Measurements from ENCODE around the gene MARK1.

MARK1 gene

DNA sequence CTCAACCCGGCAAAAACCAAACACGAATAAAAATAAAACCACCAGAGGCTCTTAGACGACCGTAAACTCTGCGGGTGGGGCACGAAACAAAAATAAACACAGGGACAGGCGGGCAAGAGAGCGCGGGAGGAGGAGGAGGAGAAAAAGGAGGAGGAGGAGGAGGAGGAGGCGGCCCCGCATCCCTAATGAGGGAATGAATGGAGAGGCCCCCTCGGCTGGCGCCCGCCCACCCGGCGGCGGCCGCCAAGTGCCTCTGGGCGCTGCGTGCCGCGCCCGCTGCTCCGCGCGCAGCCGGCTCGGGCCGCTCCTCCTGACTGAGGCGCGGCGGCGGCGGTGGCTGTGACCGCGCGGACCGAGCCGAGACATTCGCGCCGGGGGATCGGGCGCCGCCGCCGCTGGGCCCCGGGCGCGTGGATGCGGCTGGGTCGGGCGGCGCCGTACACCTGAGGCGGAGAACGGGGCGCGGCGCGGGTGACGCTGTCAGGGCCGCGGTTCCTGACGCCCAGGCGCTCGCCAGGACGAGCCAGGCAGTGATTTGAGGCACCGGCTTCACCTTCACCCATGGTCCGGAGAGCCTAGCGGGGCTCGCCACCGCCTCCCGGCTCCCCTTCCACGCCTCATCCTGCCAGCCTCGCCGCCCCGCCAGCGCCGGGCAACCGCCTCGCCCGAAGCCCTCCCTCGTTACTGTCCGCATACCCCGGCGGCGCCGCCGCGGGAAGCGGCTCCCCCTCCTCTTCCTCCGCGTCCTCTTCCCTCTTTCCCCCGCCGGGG, at the start of gene MARK1:
TSS of gene MARK1 (plus strand) at position 229 of the 771 bp plus-strand sequence. CDS start 687 bp downstream, outside the sequence.
- Mint-ChIP-seq H3K36me3 (ENCODE audit: low read depth) (peaks cover 4% of the 10 kb centered on the region), H3K27me3 (ENCODE audit: low read depth) (peaks cover 61% of the 10 kb centered on the region), H3K27ac (peak within 1 kb of the TSS; percentile 11), H3K9me3 (no peaks in the 10 kb centered on the region), H3K4me1 (ENCODE audit: low read depth) (peaks cover 12% of the 10 kb centered on the region), H3K4me3 (peak within 1 kb of the TSS; percentile 80)
- DNase-seq (ENCODE audit: low spot score) = no peak

DNA sequence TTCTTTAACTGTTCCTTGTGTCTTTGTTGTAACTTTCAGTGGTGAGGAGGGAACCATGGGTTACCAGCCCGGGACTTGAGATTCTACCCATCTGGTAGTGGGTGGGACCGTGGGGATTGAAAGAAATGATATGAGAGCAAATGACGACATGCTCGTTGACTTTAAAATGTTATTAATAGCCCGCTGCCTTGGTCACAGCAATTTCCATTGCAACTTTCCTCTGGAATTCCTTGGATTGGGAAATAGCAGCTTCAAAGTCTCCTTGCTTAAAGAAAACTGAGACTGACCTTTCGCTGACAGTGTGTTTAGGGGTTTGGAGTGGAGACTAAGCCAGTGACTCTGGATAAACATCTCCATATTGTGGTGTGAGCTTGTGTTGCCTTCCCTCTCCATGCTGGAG, 44.2 kb upstream of the MARK1 start:
- no peak overlapping the region for H3K4me3 Mint-ChIP-seq
- no peaks in the 10 kb centered on the region for H3K36me3 Mint-ChIP-seq (ENCODE audit: low read depth)
- no peak for DNase-seq (ENCODE audit: low spot score)
- H3K4me1 Mint-ChIP-seq (ENCODE audit: low read depth) = no peaks in the 10 kb centered on the region
- no peaks in the 10 kb centered on the region for H3K27me3 Mint-ChIP-seq (ENCODE audit: low read depth)
- H3K27ac Mint-ChIP-seq = no peak overlapping the region
- no peaks in the 10 kb centered on the region for H3K9me3 Mint-ChIP-seq

DNA sequence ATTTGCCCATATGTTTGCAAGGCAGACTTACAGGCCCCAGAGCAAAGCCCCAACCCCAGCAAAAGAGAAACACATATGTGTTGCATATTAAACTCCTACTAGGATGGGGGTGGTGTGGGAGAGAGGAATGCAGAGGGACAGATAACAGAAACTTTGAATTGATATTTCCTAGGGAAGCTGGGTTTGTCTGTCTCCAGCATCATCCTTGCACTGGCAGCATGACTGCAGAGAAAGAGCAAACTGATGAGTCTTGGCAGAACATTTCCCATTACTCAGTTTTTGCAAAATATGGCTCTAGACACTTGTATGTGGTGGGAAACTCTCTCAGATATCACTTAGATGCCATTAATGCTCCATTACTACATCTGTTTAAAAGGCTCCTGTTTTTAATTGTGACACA, 43.8 kb upstream of the MARK1 start:
- Mint-ChIP-seq H3K27ac (no peak overlapping the region), H3K9me3 (no peaks in the 10 kb centered on the region), H3K4me1 (ENCODE audit: low read depth) (no peaks in the 10 kb centered on the region)

DNA sequence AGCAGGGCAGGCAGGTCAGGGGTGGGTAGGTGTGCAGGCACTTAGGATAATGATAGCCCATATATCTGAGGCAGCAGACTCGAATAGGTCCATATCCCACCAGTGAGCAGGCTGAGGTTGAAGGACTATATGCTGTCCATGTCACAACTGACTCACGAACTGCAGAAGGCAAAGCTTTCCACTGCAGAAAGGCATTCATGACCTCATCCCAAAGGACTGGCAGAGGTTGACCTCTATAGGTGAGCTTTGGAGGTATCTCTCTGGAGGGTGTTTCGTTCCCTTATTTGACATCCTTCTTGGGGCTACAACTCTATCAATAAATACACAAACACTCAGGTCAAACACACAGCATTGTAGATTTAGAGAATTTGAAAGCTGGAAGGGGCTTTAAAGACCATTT, 42.8 kb upstream of the MARK1 start:
- DNase-seq (ENCODE audit: low spot score) = no peak
- H3K36me3 Mint-ChIP-seq (ENCODE audit: low read depth) = no peaks in the 10 kb centered on the region
- no peak overlapping the region for H3K4me3 Mint-ChIP-seq
- no peaks in the 10 kb centered on the region for H3K9me3 Mint-ChIP-seq
- H3K27me3 Mint-ChIP-seq (ENCODE audit: low read depth) = no peaks in the 10 kb centered on the region
- no peaks in the 10 kb centered on the region for H3K4me1 Mint-ChIP-seq (ENCODE audit: low read depth)
- no peak overlapping the region for H3K27ac Mint-ChIP-seq

More for the DNA sequence above, 43.8 kb upstream of the MARK1 start:
- Mint-ChIP-seq H3K36me3 (ENCODE audit: low read depth) (no peaks in the 10 kb centered on the region), H3K4me3 (no peak overlapping the region), H3K27me3 (ENCODE audit: low read depth) (no peaks in the 10 kb centered on the region)
- no peak for DNase-seq (ENCODE audit: low spot score)

DNA sequence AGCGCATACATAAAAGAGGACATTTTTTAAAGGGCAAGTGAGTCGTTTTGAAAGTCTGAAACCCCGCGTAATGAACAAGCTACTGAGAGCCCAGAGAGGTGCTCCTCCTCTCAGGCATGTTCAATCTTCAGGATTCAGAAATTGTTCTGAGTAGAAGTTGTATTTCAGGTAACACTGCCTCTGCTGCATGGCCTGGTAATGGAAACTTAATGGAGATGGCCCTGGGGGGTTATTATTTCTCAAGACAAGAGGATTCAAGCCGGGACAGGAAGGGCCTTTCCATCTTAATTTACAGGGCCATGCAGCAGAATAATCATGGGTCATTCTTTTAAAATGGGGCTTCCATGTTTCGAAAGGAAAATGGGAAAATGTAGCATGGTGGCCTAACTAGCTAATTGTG, 42.1 kb upstream of the MARK1 start:
- Mint-ChIP-seq H3K27me3 (ENCODE audit: low read depth) (no peaks in the 10 kb centered on the region), H3K36me3 (ENCODE audit: low read depth) (no peaks in the 10 kb centered on the region), H3K4me3 (no peak overlapping the region), H3K27ac (no peak overlapping the region), H3K4me1 (ENCODE audit: low read depth) (no peaks in the 10 kb centered on the region), H3K9me3 (no peaks in the 10 kb centered on the region)
- no peak for DNase-seq (ENCODE audit: low spot score)

DNA sequence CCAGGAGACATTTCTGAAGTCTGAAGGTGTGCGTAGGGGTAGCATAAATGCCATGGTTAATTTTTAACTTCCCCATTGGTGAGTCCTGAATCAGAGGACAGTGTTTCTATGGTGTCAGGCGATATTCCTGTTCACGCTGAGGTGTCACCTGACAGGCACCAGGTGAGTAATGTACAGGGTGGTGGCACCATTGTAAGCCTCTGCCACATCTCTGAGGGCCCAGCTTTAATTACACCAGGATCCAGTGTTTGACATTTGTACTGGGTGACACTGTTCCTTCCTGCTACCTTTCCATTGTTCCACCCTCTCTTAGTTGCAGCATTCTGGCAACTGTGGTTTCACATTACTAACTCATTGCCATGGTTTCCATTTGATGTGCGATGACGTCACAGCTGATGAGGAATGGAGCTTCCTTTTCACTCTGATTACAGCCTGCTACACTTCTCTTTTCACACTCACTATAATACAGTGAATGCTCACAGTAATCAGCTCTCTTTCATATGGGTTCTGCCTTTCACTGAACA, 40.6 kb upstream of the MARK1 start:
- Mint-ChIP-seq H3K9me3 (no peaks in the 10 kb centered on the region), H3K27me3 (ENCODE audit: low read depth) (no peaks in the 10 kb centered on the region), H3K4me1 (ENCODE audit: low read depth) (no peaks in the 10 kb centered on the region), H3K4me3 (no peak overlapping the region), H3K36me3 (ENCODE audit: low read depth) (no peaks in the 10 kb centered on the region), H3K27ac (no peak overlapping the region)
- peak; percentile 43 for DNase-seq (ENCODE audit: low spot score)

DNA sequence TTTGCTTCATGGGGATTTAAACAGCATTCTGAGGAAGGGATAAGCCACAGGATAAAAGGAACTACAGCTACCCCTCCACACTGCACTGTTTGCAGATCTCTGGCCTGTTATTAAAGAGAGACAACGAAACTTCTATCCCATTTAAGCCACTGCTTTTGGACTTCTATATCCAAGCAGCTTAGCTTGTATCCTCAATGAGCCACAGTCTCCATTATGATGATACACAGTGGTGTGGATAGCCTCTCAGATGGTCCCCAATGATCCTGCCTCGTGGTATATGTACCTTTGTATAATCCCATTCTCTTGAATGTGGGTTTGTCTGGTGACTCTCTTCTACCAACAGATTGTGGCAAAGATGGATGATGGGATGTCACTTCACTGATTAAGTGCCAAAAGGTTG, 36.0 kb upstream of the MARK1 start:
- no peak for DNase-seq (ENCODE audit: low spot score)
- H3K9me3 Mint-ChIP-seq = no peaks in the 10 kb centered on the region
- no peak overlapping the region for H3K27ac Mint-ChIP-seq
- H3K4me1 Mint-ChIP-seq (ENCODE audit: low read depth) = no peaks in the 10 kb centered on the region
- H3K4me3 Mint-ChIP-seq = no peak overlapping the region
- no peaks in the 10 kb centered on the region for H3K27me3 Mint-ChIP-seq (ENCODE audit: low read depth)
- no peaks in the 10 kb centered on the region for H3K36me3 Mint-ChIP-seq (ENCODE audit: low read depth)

DNA sequence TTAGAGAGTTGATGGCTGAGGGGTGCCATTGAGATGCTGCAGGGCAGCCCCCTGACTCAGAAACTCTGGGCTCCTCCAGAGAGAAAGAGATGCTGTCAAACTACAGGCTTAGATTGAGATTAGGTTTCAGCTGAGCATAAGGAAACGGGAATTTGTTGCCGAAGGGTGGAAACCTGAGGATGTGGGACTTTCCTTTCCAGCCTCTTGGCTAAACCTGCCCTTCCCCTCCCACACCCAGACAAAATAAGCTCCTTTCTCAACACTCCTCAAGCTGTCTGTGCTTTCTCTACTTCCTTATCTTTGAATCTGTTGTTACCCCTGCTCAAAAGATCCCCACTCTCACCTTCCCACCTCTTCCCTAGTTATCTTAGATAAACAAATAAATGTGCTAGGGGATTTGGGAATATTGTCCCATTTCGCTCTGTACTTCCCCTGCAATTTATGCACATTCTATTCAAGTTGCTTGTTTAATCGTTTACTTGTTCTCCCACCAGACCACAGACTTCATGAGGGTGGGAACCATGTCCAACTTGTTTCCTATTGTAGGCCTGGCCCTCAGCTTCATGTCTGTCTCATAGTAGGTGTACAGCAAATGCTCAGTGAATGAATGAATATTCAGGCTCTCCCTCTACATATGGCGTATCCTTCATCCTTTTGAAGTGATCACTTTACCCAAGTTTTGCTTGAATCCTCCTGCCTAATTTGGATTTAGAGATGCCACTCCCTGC, 30.6 kb upstream of the MARK1 start:
- Mint-ChIP-seq H3K9me3 (no peaks in the 10 kb centered on the region), H3K27ac (no peak overlapping the region), H3K36me3 (ENCODE audit: low read depth) (no peaks in the 10 kb centered on the region), H3K4me3 (no peak overlapping the region), H3K4me1 (ENCODE audit: low read depth) (no peaks in the 10 kb centered on the region), H3K27me3 (ENCODE audit: low read depth) (no peaks in the 10 kb centered on the region)
- no peak for DNase-seq (ENCODE audit: low spot score)

DNA sequence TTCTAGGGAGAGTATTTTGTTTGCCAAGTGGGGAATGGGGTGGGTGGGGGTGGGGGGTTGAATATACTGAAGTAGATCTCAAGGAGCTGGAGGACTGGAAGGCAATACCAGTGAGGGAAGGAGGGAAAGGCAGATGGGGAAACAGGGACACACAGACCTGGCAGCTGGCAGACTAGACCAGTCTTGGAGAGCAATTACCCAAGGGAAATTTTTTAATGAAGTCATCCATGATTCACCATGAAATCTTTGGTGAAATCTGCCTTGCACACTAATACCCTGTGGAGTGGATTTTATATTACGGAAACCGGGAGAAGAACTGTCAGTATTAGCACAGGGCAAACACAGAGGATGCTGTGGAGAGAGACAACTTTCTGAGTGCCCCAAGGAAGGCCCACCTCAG, 29.7 kb upstream of the MARK1 start:
- H3K27me3 Mint-ChIP-seq (ENCODE audit: low read depth) = no peaks in the 10 kb centered on the region
- H3K36me3 Mint-ChIP-seq (ENCODE audit: low read depth) = no peaks in the 10 kb centered on the region
- H3K4me1 Mint-ChIP-seq (ENCODE audit: low read depth) = no peaks in the 10 kb centered on the region
- no peak for DNase-seq (ENCODE audit: low spot score)
- no peaks in the 10 kb centered on the region for H3K9me3 Mint-ChIP-seq
- H3K27ac Mint-ChIP-seq = no peak overlapping the region
- H3K4me3 Mint-ChIP-seq = no peak overlapping the region

DNA sequence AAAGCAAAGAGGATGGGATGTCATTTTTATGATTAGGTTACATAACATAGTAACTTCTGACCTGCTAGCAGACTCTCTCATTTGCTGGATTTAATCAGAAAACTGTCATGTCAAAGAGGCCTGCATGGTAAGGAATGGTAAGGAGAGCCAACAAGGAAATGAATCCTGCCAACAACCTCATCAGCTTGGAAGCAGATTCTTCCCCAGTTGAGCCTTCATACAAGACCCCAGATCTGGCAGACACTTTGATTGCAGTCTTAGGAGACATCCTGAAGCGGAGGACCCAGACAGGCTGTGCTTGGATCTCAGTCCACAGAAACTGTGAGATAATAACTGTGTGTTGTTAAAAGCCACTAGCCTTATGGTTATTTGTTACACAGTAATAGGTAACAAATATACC, 27.6 kb upstream of the MARK1 start:
- Mint-ChIP-seq H3K4me1 (ENCODE audit: low read depth) (no peaks in the 10 kb centered on the region), H3K27ac (no peak overlapping the region), H3K36me3 (ENCODE audit: low read depth) (no peaks in the 10 kb centered on the region), H3K9me3 (no peaks in the 10 kb centered on the region), H3K27me3 (ENCODE audit: low read depth) (no peaks in the 10 kb centered on the region), H3K4me3 (no peak overlapping the region)
- DNase-seq (ENCODE audit: low spot score) = no peak

DNA sequence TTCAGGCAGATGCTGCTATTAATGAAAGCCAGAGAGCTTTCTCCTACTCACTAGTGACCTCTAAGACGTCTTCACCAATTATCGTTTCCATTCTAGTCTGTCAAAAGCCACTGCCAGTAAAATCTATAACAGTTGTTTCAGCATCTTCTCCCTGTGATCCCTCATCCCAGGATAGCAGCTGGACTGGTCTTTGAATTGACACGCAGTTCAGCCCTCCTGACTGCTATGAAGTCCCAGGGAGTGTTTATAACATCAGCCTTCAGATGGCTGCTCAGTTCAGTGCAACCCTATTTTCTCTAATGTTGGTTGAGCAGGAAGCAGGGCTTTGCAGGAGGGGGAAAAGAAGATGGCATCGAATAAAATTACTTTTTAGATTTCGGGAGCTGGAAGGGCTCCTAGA, 23.6 kb upstream of the MARK1 start:
- H3K9me3 Mint-ChIP-seq = no peaks in the 10 kb centered on the region
- H3K27me3 Mint-ChIP-seq (ENCODE audit: low read depth) = no peaks in the 10 kb centered on the region
- H3K27ac Mint-ChIP-seq = no peak overlapping the region
- no peak for DNase-seq (ENCODE audit: low spot score)
- no peaks in the 10 kb centered on the region for H3K36me3 Mint-ChIP-seq (ENCODE audit: low read depth)
- H3K4me1 Mint-ChIP-seq (ENCODE audit: low read depth) = no peaks in the 10 kb centered on the region
- H3K4me3 Mint-ChIP-seq = no peak overlapping the region

DNA sequence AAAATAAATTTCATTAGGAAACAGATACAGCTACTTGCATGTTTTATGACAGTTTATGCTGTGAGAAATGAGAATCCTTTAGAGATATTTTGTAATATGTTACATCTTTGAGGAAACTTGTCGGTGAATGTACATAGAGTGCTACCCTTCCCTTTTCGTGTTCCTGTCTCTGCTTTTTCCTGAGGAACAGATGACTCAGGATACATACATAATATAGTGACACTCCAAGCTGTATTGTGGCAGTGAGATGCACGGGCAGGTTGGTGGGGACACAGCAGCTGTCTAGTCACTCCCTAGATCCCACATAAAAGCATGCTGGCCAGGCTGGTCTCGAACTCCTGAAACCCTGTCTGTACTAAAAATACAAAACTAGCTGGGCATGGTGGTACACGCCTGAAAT, 20.9 kb upstream of the MARK1 start:
- Mint-ChIP-seq H3K4me3 (no peak overlapping the region), H3K9me3 (no peaks in the 10 kb centered on the region), H3K36me3 (ENCODE audit: low read depth) (no peaks in the 10 kb centered on the region), H3K27ac (no peak overlapping the region), H3K4me1 (ENCODE audit: low read depth) (no peaks in the 10 kb centered on the region), H3K27me3 (ENCODE audit: low read depth) (no peaks in the 10 kb centered on the region)
- DNase-seq (ENCODE audit: low spot score) = no peak

DNA sequence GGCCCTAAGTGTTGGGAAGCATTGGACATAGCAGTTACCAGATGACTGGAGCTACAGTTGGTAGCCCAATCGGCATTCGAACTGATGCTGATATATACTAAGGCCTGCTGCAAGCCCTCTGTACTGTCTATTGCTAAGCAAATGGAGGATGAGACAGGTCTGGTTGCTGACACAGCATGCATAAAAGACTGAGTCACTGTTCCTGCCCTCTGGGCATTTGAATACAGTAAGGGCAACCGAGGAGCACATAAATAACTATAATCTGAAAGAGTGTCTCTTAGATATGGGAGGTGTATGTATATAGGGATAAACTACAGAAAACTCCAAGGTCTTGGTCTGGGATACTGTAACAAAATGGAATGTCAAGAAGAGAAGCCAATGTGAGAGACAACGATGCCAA, 16.8 kb upstream of the MARK1 start:
- no peak overlapping the region for H3K4me3 Mint-ChIP-seq
- H3K36me3 Mint-ChIP-seq (ENCODE audit: low read depth) = no peaks in the 10 kb centered on the region
- H3K27ac Mint-ChIP-seq = no peak overlapping the region
- no peaks in the 10 kb centered on the region for H3K4me1 Mint-ChIP-seq (ENCODE audit: low read depth)
- no peaks in the 10 kb centered on the region for H3K9me3 Mint-ChIP-seq
- no peak for DNase-seq (ENCODE audit: low spot score)
- H3K27me3 Mint-ChIP-seq (ENCODE audit: low read depth) = no peaks in the 10 kb centered on the region

DNA sequence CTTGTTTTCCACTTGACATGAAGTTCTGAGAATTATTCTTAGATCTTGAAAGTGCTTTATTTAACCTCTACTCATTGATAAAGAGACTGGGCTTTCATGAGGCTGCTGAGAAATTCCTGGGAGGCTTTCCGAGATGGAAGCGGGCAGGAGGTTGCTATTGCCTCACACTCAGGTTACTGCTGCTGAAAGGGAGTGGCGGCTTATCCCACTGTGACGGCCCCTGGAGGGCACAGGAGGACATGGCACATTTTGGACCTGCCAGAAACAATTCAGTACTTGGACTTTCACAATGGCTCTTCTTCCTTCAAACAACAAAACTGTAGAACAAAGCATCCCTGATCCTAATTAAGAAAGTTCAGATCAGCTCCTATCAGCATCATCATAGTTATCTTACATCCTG, 16.2 kb upstream of the MARK1 start:
- Mint-ChIP-seq H3K4me3 (no peak overlapping the region), H3K27me3 (ENCODE audit: low read depth) (no peaks in the 10 kb centered on the region), H3K27ac (no peak overlapping the region), H3K36me3 (ENCODE audit: low read depth) (no peaks in the 10 kb centered on the region), H3K4me1 (ENCODE audit: low read depth) (no peaks in the 10 kb centered on the region), H3K9me3 (no peaks in the 10 kb centered on the region)
- DNase-seq (ENCODE audit: low spot score) = no peak

Measured in T-helper 2 cell treated with Interferon-gamma antibody and Interleukin-4, amounts not matched to agents 5 μg/mL and 100 μg/mL, for 36 hours (primary cell).